HG03565 (cell line): ENCODE results near the gene BSCL2.
"Not testable (repeated sequence)": the region's sequence is repeated elsewhere in the genome, so short reads cannot be mapped to it uniquely, and the experiment has no call there.

Experiments used
- ATAC-seq: cut with Tn5 transposase; IDR thresholded peaks from one replicate; pipeline ENCODE4 v1.9.1; 2021; ENCODE audit warnings: mild to moderate bottlenecking, moderate library complexity; ENCODE audit not compliant: unreplicated experiment

BSCL2 gene

GRCh38 chr11:62664405-62665074 is 42.7 kb downstream of the BSCL2 start:
- peak; percentile 14 for ATAC-seq

- no peak for ATAC-seq
These were observed 50.3 kb downstream of the BSCL2 start for GRCh38 chr11:62656796-62657429.

DNA sequence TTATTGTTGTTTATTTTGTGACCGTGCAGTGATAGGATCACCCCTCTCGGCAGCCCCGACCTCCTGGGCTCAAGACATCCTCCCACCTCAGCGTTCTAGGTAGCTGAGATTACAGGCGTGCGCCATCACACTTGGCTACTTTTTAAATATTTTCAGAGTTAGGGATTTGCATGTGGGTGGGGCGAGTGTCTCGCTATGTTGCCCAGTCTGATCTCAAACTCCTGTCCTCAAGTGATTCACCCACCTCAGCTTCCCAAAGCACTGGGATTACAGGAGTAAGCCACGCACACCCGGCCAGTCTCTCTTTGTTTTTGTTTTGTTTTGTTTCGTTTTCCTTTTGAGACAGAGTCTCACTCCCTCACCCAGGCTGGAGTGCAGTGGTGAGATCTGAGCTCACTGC is 52.9 kb downstream of the BSCL2 start:
- ATAC-seq: no peak

DNA sequence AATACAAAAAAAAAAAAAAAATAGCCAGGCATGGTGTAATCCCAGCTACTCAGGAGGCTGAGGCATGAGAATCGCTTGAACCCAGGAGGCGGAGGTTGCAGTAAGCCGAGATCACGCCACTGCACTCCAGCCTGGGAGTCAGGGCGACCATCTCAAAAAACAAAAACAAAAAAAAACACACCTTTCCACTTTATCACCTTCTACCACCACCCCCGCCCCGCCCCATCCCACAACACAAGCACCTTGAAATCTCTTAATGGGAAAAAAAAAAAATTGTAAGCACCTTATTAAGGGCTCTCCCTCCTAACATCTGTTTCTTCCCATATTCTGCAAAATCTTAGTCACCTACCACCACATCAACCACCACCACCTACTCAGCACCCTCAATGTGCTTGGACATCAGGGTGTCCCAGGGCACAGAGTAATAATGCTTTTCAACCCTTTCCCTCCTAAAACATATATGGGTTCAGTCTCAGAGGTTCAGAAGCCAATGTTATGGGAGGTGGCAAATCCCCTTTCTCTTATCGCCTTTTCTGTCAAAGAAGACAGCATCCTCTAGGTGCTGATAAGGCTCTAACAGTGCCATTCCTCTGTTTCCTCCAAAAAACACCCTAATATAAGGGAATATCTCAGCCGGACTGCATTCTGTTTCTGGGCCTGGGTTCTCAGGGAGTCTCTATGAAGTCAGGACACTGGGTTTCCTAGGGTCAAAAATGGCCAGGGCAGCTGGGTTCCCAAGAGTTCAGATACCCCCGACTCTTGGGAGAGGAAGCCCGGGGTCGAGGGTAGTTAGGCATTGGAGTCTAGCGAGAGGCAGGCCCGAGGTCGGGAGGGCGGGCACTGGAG is 54.8 kb downstream of the BSCL2 start:
- ATAC-seq: no peak

GRCh38 chr11:62650283-62650682 is 56.9 kb downstream of the BSCL2 start:
- not testable (repeated sequence) for ATAC-seq

DNA sequence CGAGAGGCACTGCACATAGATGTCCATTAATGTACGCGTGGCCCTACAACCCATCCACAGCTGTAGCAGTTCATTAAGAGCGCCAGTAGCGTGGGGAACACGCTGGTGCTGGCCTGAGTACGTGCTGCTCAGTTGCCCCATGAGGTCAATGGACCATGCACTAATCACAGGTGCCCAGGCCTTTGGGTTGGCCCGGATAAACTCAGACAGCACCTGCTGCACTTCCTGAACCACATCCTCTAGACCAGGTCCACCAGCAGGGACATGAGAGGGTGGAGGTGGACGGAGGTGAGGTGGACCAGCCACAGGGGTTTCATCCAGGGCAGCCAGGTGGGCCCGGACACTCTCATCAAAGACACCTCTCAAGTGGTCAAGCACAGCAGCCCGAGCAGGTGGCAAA is 57.7 kb downstream of the BSCL2 start:
- no peak for ATAC-seq

- ATAC-seq: no peak
These were observed 58.3 kb downstream of the BSCL2 start for GRCh38 chr11:62648967-62649364.

DNA sequence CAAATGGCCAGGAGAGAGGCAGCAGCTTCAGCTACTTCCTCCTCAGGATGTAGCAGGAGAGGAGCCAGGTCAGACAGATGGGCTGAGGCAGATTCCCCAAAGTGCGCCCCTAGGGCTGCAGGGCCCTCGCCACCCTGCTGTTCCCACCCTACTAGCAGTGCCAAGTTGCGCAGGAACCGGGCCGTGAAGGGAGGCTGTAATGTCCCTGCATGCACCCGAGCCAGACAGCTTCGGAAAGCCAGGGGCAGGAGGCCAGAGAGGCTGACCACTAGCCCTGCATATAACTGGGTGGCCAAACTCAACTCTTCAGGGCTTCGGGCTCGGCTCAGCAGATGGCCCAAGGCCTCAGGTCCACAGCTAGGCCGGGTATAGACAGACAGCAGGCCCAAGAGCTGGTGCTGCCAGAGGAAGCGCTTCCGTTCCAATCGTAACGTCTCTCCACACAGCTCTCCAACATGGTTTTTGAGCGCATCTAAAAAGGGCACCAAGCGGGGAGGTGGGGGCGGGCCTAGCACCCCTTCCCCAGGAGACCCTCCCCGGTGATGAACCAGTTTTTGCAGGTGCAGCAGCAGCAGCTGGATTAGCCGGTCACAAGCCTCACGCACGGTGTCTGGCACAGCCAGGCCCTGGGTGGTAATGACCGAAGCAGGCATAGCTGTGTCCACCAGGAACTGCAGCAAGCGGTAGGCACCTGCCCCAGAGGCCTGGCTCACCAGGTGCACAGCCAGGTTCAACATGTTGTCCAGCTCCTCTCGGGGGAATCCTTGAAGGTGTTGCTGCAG is 58.8 kb downstream of the BSCL2 start:
- no peak for ATAC-seq

GRCh38 chr11:62647609-62648005 is 59.6 kb downstream of the BSCL2 start:
- ATAC-seq: no peak

GRCh38 chr11:62646825-62647608 is 60.2 kb downstream of the BSCL2 start:
- ATAC-seq: no peak

GRCh38 chr11:62645946-62646824 is 61.0 kb downstream of the BSCL2 start, which contains the start of gene GANAB:
TSS of gene GANAB (minus strand) at chr11:62646613. CDS start at chr11:62646599, 14 bp downstream.
- peak; percentile 91 for ATAC-seq

GRCh38 chr11:62645671-62645945 is 61.6 kb downstream of the BSCL2 start:
- ATAC-seq: no peak

GRCh38 chr11:62644220-62644619 is 63.0 kb downstream of the BSCL2 start:
- ATAC-seq: no peak
